IMR-90 (cell line): Measurements from ENCODE around the gene ADAMTS3. TPM values are rescaled to one million over a fixed set of nuclear protein-coding genes. Genes with fewer than 3 reads are reported as not detected.

Source experiments
- ATAC-seq: fragments of 200-7000 bp; cut with Tn5 transposase; 2 replicates; pipeline ENCODE4 v1.9.1; 2020; ENCODE audit warnings: low read depth, mild to moderate bottlenecking, moderate library complexity
- BruUV-seq: library from RNA; stranded (reverse); fragments of 400-500 nt; replicated peaks from 2 replicates; lab custom pipeline; 2021; lab: Mats Ljungman, UMichigan
- CTCF ChIA-PET: fragments of 300-600 bp; formaldehyde crosslinking; extraction: SDS; loops from one replicate; lab custom pipeline; 2021; ENCODE audit warnings: antibody characterized with exemption; lab: Yijun Ruan, JAX
- POLR2A ChIA-PET: fragments of 300-600 bp; sonication (Branson Sonifier 250); formaldehyde crosslinking; loops from one replicate; lab custom pipeline; 2022; ENCODE audit warnings: antibody characterized with exemption; ENCODE audit not compliant: unreplicated experiment; lab: Charles Lee
- DNase-seq: peaks from one replicate; pipeline ENCODE4 v3.0.0; 2013
- H2AFZ ChIP-seq: replicated peaks from 2 replicates; pipeline ENCODE3; 2013; ENCODE audit warnings: low read length, mild to moderate bottlenecking; ENCODE audit not compliant: poor library complexity
- H2AK5ac ChIP-seq: 2 replicates; pipeline ENCODE4 v1.6.1; 2013; ENCODE audit warnings: low read depth, low read length, inconsistent platforms
- H2AK9ac ChIP-seq: replicated peaks from 2 replicates; pipeline ENCODE3; 2013; ENCODE audit warnings: mild to moderate bottlenecking, low read depth, low read length, moderate library complexity; ENCODE audit not compliant: poor library complexity
- H2BK120ac ChIP-seq: 2 replicates; pipeline ENCODE4 v1.6.1; 2013; ENCODE audit warnings: low read depth, low read length, inconsistent platforms
- H2BK15ac ChIP-seq: 3 replicates; pipeline ENCODE4 v1.6.1; 2013; ENCODE audit warnings: low read depth, low read length, inconsistent platforms
- H2BK20ac ChIP-seq: 2 replicates; pipeline ENCODE4 v1.6.1; 2013; ENCODE audit warnings: low read depth, mild to moderate bottlenecking, inconsistent platforms, low read length, moderate library complexity
- H2BK5ac ChIP-seq: 2 replicates; pipeline ENCODE4 v1.6.1; 2013; ENCODE audit warnings: mild to moderate bottlenecking, low read depth, low read length, inconsistent platforms; ENCODE audit not compliant: poor library complexity, severe bottlenecking
- H3K14ac ChIP-seq: replicated peaks from 2 replicates; pipeline ENCODE4 v1.6.1; 2013; ENCODE audit warnings: low read depth, low read length, inconsistent platforms
- H3K18ac ChIP-seq: 2 replicates; pipeline ENCODE4 v1.6.1; 2013; ENCODE audit warnings: low read depth, low read length, control low read depth
- H3K23ac ChIP-seq: 2 replicates; pipeline ENCODE4 v1.6.1; 2013; ENCODE audit warnings: low read depth, low read length, inconsistent platforms
- H3K27ac ChIP-seq: 2 replicates; pipeline ENCODE4 v1.5.1; 2013; ENCODE audit warnings: mild to moderate bottlenecking, control low read depth, low read length; ENCODE audit not compliant: insufficient read depth
- H3K27me3 ChIP-seq: 2 replicates; pipeline ENCODE4 v1.6.1; 2013; ENCODE audit warnings: low read length; ENCODE audit not compliant: control insufficient read depth, insufficient read depth
- H3K36me3 ChIP-seq: 2 replicates; pipeline ENCODE4 v1.6.1; 2013; ENCODE audit warnings: low read length, mixed read lengths; ENCODE audit not compliant: control insufficient read depth, insufficient read depth
- H3K4ac ChIP-seq: 2 replicates; pipeline ENCODE4 v1.6.1; 2013; ENCODE audit warnings: low read depth, low read length, inconsistent platforms
- H3K4me1 ChIP-seq: 2 replicates; pipeline ENCODE4 v1.6.1; 2013; ENCODE audit warnings: low read length, mixed read lengths; ENCODE audit not compliant: control insufficient read depth, insufficient read depth
- H3K4me2 ChIP-seq: 2 replicates; pipeline ENCODE4 v1.6.1; 2013; ENCODE audit warnings: low read depth, mild to moderate bottlenecking, control low read depth, low read length, moderate library complexity
- H3K4me3 ChIP-seq: 2 replicates; pipeline ENCODE4 v1.5.1; 2013; ENCODE audit warnings: low read depth, mild to moderate bottlenecking, control low read depth, low read length, moderate library complexity; ENCODE audit not compliant: insufficient read depth
- H3K56ac ChIP-seq: 2 replicates; pipeline ENCODE4 v1.6.1; 2013; ENCODE audit warnings: low read length, inconsistent platforms; ENCODE audit not compliant: insufficient read depth; ENCODE audit errors: extremely low read depth
- H3K79me1 ChIP-seq, 2 experiments: 2 replicates each; pipeline ENCODE4 v1.6.1; 2013; ENCODE audit warnings: low read length in 2 of 2, inconsistent platforms in 1 of 2, low read depth in 1 of 2
- H3K9ac ChIP-seq: 2 replicates; pipeline ENCODE4 v1.6.1; 2013; ENCODE audit warnings: low read depth, low read length, control low read depth
- H3K9me1 ChIP-seq: 2 replicates; pipeline ENCODE4 v1.6.1; 2013; ENCODE audit warnings: low read length, inconsistent platforms; ENCODE audit not compliant: insufficient read depth
- H3K9me3 ChIP-seq: 2 replicates; pipeline ENCODE4 v1.6.1; 2013; ENCODE audit warnings: low read length; ENCODE audit not compliant: control insufficient read depth, insufficient read depth
- H4K20me1 ChIP-seq: 2 replicates; pipeline ENCODE4 v1.6.1; 2013; ENCODE audit warnings: low read length, inconsistent platforms; ENCODE audit not compliant: insufficient read depth
- H4K5ac ChIP-seq: 2 replicates; pipeline ENCODE4 v1.6.1; 2013; ENCODE audit warnings: mild to moderate bottlenecking, low read depth, low read length, control low read depth
- H4K8ac ChIP-seq, 2 experiments: 2 replicates each; pipeline ENCODE4 v1.6.1; 2013; ENCODE audit warnings: low read depth in 2 of 2, low read length in 2 of 2, control low read depth in 1 of 2, inconsistent platforms in 1 of 2
- H4K91ac ChIP-seq: 2 replicates; pipeline ENCODE4 v1.6.1; 2013; ENCODE audit warnings: low read depth, low read length, inconsistent platforms; ENCODE audit not compliant: insufficient read depth
- BHLHE40 ChIP-seq: fragments of 150-350 bp; IDR thresholded peaks from 2 replicates; pipeline ENCODE4 v1.6.1; 2016; ENCODE audit warnings: mild to moderate bottlenecking, low read depth, low read length
- CEBPB ChIP-seq: IDR thresholded peaks from 2 replicates; pipeline ENCODE4 v1.6.1; 2012; ENCODE audit warnings: low read depth, low read length, improper control_type of control experiment
- CHD1 ChIP-seq: IDR thresholded peaks from 2 replicates; pipeline ENCODE4 v1.6.1; 2012; ENCODE audit warnings: low read depth, low read length, improper control_type of control experiment
- CTCF ChIP-seq: conservative IDR thresholded peaks from 2 replicates; pipeline ENCODE4 v1.5.1; 2012; ENCODE audit warnings: mild to moderate bottlenecking, low read depth, low read length, improper control_type of control experiment
- FOS ChIP-seq: fragments of 150-350 bp; IDR thresholded peaks from 2 replicates; pipeline ENCODE4 v1.6.1; 2016; ENCODE audit warnings: low read depth, low read length
- MAFK ChIP-seq: IDR thresholded peaks from 2 replicates; pipeline ENCODE4 v1.6.1; 2012; ENCODE audit warnings: low read depth, low read length, improper control_type of control experiment
- MAZ ChIP-seq: IDR thresholded peaks from 2 replicates; pipeline ENCODE4 v1.6.1; 2012; ENCODE audit warnings: low read depth, mild to moderate bottlenecking, low read length, improper control_type of control experiment, moderate library complexity, borderline replicate concordance
- MXI1 ChIP-seq: IDR thresholded peaks from 2 replicates; pipeline ENCODE4 v1.6.1; 2012; ENCODE audit warnings: low read depth, mild to moderate bottlenecking, low read length, moderate library complexity, borderline replicate concordance
- NFE2L2 ChIP-seq: fragments of 150-350 bp; IDR thresholded peaks from 2 replicates; pipeline ENCODE4 v1.6.1; 2016; ENCODE audit warnings: low read depth, mild to moderate bottlenecking, low read length
- POLR2A ChIP-seq: IDR thresholded peaks from 2 replicates; pipeline ENCODE4 v1.6.1; 2012; ENCODE audit warnings: mild to moderate bottlenecking, low read depth, low read length
- RCOR1 ChIP-seq: IDR thresholded peaks from 2 replicates; pipeline ENCODE4 v1.6.1; 2012; ENCODE audit warnings: mild to moderate bottlenecking, low read length, improper control_type of control experiment; ENCODE audit not compliant: insufficient replicate concordance
- WGBS, 2 experiments: methylation state at CpG; one replicate each; pipeline versions ENCODE4 v1.1.5 to v1.1.7; 2013; ENCODE audit warnings: missing lambda C conversion rate in 2 of 2; ENCODE audit not compliant: insufficient read length in 1 of 2; ENCODE audit errors: extremely low coverage in 2 of 2; 5-methylcytosine and 5-hydroxymethylcytosine counted together
- dilution Hi-C: fragments of 300-500 bp; cut with HindIII; formaldehyde crosslinking; loops from one replicate; pipeline ENCODE4 v1.14.3; 2018; ENCODE audit warnings: low sequenced_read_pairs; ENCODE audit not compliant: unreplicated experiment
- in situ Hi-C: fragments of 300-500 bp; cut with MboI; formaldehyde crosslinking; loops from 3 replicates; pipeline ENCODE4 v1.14.3; 2019; ENCODE audit warnings: low sequenced_read_pairs, inconsistent platforms, mixed read lengths
- intact Hi-C: fragments of 100-400 bp; cut with micrococcal nuclease; formaldehyde crosslinking; loops from 2 replicates; pipeline ENCODE4 v1.10.0; 2022
- polyA plus RNA-seq, 3 experiments: library from polyadenylated mRNA; depleted of rRNA; stranded (reverse); fragments of >200 nt; gene quantifications; 2 replicates each; pipeline ENCODE4 v1.2.3, GENCODE V29; 2012; ENCODE audit warnings: low replicate concordance in 1 of 3
- total RNA-seq: library from RNA; depleted of rRNA; stranded (reverse); fragments of >200 nt; gene quantifications from 2 replicates; pipeline ENCODE4 v1.2.3, GENCODE V29; 2012

ADAMTS3 gene
- total and polyA plus RNA-seq, 2 of the 4 experiments (the other 2 are of a cell fraction): 0.68 to 2.9 TPM

- Histone ChIP-seq H3K23ac (no peak overlapping the region), H3K9me3 (no peaks in the 10 kb centered on the region), H3K9ac (no peak overlapping the region), H3K4me1 (no peaks in the 10 kb centered on the region), H3K79me1 (no peaks in the 10 kb centered on the region), H3K27ac (no peak overlapping the region), H3K4me2 (no peak overlapping the region), H3K4ac (no peak overlapping the region), H2BK20ac (no peak overlapping the region), H2BK120ac (no peak overlapping the region), H3K18ac (no peak overlapping the region), H2BK15ac (no peak overlapping the region), H2BK5ac (no peak overlapping the region), H3K27me3 (no peaks in the 10 kb centered on the region), H2AFZ (no peak overlapping the region), H4K5ac (no peak overlapping the region), H3K4me3 (no peak overlapping the region), H3K9me1 (no peaks in the 10 kb centered on the region; the same call in 1 of the 2 replicates), H3K56ac (no peak overlapping the region), H4K8ac (no peak overlapping the region), H3K14ac (no peak overlapping the region), H3K36me3 (no peaks in the 10 kb centered on the region), H4K20me1 (no peaks in the 10 kb centered on the region), H4K91ac (no peak overlapping the region), H2AK5ac (no peak overlapping the region), H2AK9ac (no peak overlapping the region)
- intact Hi-C loops (loop anchor here (5.0 kb wide), 1 partner anchor 569 kb away; no protein-coding TSS in a partner anchor), dilution Hi-C loops (no loop called here), in situ Hi-C loops (loop anchor here (25.0 kb wide), 1 partner anchor 736 kb away; no protein-coding TSS in a partner anchor)
- POLR2A ChIA-PET: no interaction called here
- TF ChIP-seq NFE2L2 (no peak), BHLHE40 (no peak), FOS (no peak), MXI1 (no peak), CTCF (no peak), CEBPB (no peak), MAFK (no peak), CHD1 (no peak), POLR2A (no peak), RCOR1 (no peak), MAZ (no peak)
- CTCF ChIA-PET: interaction anchor here (0.8 to 1.2 kb wide), 2 partner anchors 51 to 171 kb away, joined by 3 read pairs; no protein-coding TSS in a partner anchor
- DNase-seq (no peak), ATAC-seq (no peak)
- BruUV-seq: no TSS peak
- whole genome bisulfite sequencing, 2 experiments: no CpG with 5 or more reads among the region's 2 CpGs
Measured at GRCh38 chr4:72301759-72302158, 267.3 kb downstream of the ADAMTS3 start.
